NCI-H1105 treated with DMSO at 0.1 percent for 48 hours (cell line): ENCODE results near the gene KIF21B.
A peak's percentile ranks its signal among the peaks of the same experiment; 100 is the strongest.

Source experiments
- DNase-seq: peaks from one replicate; lab custom pipeline; 2025; lab: John Stamatoyannopoulos, UW

KIF21B gene

GRCh38 chr1:201019321-201019977, 4.1 kb downstream of the KIF21B start:
- no peak for DNase-seq

GRCh38 chr1:201017828-201018163, 5.7 kb downstream of the KIF21B start:
- DNase-seq = no peak

DNA sequence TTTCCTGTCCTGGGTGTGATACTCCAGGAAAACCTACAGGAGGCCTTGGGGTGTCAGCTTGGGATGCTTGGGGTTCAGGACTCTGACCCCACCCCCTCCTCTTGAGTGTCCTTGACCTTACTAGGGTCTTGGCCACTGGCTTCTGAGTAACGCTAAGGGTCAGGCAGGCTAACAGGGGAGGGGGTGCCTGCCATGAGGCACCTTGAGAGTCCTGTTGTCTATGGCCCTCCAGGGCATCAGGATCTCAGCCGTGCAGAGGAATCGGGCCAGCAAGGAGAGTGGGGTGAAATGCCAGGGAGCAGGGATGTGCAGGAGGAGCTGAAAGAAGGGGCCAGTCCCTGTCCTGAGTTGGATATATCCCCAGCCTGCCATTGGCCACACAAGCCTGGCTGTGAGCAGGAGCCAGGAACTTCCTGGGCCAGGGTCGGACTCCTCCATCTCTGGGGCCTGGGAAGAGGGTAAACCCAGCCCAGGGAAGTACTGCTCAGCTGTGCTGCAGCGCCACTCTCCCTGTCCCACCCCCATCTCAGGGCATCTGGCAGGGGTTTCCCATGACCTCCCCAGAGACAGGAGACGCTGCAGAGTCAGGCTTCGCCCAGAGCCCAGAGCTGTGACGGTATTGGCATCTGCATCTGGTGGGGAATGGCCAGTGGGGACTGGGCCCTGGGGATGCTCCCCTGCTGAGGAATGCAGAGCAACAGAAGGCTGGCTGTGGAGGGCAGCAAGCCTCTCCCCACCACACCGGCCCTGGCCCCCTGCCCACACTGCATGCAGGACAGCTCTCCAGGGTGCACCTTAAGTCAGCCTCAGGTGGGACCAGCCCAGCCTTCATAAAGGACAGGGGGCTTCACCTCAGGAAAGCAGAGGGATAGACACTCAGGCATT, 6.3 kb downstream of the KIF21B start:
- no peak for DNase-seq

DNA sequence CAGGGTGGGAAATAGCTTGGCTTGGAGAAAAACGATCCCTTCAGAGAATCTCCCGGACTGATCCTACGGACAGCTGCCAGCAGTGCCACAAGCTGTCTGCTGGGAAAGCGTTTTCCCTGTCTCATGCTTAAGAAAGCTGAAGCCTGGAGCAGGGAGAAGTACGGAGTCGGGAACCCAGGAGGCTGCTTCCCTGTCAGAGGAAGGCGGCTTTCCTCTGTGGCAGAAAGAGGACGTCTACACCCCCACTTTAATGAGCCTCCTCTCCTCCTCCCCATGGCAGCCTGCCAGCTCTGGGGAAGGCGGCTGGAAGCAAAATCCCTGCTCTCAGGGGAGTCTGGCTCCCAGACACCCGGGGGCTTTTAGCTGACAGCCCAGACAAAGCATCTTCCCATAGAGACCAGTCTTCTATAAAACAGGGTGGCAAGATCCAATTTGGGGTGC, 7.3 kb downstream of the KIF21B start:
- peak; percentile 82 for DNase-seq

DNA sequence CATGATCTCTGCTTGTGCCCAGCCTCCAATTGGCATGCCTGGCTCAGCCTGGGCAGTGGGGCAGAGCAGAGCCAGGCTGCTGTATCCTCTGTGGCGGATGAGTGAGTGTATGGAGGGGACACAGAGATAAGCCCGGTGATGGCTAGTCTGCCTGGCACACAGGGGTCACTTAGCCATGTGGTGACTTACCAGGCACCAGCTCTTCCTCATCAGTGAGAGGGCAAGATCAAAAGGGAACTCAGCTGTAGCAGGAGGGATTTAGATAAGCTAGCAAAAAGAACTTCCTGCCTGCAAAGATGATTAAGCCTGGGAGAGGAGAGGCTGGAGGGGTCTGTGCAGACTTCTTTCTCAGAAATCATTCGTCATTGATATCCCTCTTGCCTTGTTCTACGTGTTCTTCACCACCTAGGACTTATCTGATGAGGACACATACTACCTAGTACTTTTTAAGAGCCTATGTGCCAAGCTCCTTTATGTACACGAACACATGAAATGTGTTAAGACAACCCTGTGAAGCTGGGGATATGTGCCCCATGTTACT, 7.9 kb downstream of the KIF21B start:
- no peak for DNase-seq

DNA sequence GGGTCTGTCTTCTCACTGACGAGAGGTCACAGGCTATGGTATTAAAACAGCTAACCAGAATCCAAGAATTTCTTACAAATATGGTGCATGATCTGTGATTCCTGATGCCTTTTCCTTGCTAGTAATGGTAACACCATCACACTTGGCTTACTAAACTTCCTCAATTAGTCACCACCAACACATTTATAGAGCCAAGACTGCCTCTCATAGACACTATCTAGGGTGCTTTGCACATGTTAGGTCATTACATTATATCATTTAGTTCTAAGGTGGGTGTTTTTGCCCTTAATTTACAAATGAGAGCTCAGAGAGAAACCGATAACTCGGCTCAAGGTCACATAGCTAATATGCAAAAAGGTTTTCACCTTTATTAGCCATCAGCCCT, 8.7 kb downstream of the KIF21B start:
- DNase-seq = no peak

DNA sequence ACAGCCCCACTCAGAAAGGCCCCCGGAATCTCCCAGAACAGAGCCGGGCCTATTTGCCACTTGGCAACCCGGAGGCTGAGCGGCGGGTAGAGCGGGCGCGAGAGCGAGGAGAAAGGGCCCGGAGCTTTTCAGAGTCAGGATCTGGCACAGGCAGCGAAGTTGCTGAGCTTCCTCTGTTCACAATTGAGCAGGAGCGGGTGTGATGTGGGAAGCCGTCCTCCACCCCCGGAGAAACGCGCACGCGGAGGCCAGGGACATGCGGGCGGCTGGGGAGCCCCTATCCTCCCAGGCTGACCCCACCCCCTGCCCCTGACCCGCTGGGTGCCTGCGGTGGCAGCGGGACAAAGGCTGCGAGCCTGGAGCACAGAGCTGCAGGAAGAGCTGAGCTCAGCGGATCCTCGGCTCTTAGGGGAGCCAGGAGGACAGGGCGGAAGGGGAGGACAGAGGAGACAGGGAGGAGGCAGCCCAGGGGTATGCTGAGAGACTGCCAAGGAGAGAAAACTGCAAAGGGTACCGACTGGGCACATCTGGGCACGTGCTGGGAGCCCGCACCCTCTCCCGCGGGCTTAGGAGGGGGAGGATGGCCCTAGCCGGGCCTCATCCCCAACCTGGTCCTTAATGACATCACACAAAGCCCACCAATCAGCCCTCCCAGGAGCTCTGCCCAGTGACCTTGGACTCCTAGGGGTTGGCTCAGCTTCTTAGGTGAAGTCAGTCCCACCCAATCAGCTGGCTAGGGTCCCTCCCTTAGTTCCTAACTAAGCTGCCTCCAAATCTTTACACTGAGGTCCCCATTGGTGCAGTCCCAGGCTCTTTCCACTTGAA, 9.3 kb downstream of the KIF21B start:
- DNase-seq = no peak

DNA sequence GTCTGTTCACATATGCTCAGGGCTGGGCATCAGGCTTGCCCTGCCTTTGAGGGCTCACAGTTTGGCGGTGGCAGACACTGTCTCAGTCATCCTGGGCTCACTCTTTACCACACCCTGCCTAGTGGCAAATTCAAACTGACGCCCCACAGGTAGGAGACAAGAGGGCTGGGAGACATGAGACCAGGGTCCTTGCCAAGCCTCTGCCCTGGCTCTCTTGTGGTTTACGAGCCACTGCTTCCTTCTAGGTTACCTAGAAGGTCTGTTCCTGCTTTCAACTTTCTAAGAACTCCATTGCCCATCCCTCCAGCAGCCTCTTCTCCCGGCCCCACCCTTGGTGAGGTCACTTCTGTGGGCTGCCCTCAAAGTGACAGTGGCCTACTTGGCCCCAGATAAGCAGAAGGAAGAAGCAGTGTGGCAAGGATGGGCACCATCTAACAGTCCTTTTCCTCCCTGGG, 10.5 kb downstream of the KIF21B start:
- no peak for DNase-seq

GRCh38 chr1:201011616-201012015, 11.9 kb downstream of the KIF21B start:
- DNase-seq = peak; percentile 82

DNA sequence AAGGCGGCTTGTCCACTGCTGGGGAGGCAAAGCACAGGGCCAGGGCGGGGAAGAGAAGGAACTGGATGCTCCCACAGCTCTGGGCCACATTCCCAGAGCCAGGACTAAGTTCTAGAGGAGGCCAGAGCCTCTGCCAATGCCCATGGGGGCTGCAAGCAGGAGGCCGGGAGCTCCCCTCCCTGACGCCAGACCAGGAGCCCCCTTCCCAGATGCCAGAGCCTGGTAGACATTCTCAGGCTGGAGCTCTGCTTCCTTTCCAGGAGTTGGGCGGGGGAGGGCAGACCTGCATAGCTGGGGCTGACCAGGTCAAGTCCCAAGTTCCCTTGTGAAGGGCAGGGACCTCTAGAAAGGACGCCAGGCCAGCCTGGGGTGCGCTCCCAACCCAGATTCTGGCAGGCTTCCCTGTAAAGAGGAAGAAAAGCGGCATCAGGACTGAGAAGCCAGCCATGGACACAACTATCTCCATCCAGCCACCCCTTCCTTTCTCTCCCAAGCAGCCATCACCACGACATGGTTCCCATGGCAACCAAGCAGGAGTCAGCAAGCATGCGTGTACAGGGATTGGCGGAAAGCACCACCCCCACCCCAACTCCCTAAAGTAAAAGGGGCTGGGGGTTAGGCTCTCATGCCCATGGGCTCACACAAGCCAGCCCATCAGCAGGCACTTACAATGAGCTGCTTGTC, 13.4 kb downstream of the KIF21B start:
- peak; percentile 8 for DNase-seq

DNA sequence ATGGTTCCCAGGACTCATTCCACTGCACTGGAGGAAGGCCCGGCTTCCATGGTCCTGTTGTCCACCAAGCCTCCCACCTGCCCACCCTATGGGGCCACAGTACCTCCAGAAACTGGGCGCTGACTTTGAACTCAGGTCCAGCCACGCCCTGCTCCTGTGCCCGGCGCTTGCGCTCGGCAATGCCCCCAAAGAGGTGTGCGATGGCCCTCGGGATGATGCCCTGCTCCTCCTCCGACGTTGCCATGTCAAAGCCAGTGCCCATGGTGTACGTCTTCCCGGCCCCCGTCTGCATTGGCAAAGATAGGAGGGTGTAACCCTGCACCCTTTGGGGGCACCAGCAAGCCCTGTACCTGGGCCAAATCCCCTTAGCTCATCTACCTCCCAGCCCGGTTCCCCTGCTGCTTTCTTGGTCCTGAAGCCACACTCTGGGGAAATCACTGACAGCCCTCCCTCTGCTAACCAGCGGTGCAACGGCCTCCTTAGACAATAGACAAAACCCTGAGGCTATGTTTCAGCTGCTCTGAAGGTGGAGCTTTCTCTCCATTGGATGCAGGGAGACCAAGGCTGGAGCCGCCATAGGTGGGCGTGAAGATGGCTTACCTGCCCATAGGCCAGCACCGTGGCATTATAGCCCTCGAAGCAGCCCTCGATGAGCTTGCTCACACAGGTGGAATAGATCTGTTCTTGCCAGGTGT, 14.7 kb downstream of the KIF21B start:
- no peak for DNase-seq

GRCh38 chr1:201007481-201007880, 16.0 kb downstream of the KIF21B start:
- DNase-seq = no peak

- DNase-seq = no peak
These were observed 17.1 kb downstream of the KIF21B start for GRCh38 chr1:201006450-201006849.

DNA sequence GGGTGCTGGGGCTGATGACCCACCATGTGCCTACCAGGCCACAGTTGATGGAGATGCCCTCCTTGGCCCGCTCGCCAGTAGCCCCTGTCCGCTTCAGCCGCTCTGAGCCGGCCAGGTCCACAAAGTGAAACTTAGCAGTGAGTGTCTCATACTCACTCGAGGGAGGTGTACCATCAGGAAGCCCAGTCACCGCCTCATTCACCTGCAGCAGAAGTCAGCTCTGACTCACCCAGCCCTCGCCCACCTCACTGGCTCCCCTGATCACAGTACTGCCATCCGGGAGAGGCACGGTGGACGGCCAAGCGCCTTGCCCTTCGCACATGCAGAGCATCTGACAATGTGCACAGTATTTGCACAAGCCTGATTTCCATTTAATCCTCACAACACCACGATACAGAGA, 18.8 kb downstream of the KIF21B start:
- DNase-seq = no peak

DNA sequence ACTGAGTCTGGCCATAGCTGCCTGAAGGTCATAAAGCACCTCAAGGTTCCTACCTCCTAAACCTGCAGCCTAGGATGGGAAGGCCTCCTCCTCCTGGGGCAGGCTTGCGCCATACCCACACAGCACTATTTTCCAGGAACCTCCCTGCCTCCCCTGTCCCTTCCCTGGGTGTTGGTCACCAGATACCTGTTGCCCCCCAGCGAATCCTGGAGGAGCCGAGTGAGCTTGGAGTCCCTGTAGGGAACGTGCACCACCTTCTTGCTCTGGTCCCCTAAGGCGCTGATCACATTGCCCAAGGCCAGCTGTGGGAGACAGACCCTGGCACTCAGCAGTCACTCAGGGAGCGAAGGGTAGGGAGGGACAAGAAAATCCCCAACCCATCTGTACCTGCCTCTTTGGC, 19.4 kb downstream of the KIF21B start:
- DNase-seq = no peak

GRCh38 chr1:201002510-201002909, 21.0 kb downstream of the KIF21B start:
- DNase-seq = no peak

GRCh38 chr1:201001962-201002361, 21.6 kb downstream of the KIF21B start:
- no peak for DNase-seq

DNA sequence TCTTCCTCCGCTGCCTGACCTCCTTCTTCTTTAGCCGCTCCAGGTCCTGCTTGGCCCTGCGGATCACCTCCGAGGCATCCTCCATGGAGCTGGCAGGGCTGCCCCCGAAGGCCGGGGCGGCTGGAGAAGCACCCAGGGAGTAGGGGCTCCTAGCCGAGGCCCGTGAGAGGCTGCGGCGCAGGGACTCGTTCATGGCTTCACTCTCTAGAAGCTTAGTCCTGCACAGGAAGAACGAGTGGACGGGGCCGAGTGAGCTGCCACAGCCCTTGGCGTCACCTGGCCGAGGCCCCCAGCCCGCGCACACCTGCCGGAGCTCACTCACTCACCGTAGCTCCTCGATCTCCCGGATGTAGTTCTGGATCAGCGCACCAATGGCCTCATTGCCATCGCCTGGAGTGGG, 23.1 kb downstream of the KIF21B start:
- no peak for DNase-seq

GRCh38 chr1:200999667-201000066, 23.8 kb downstream of the KIF21B start:
- DNase-seq = no peak

- DNase-seq = no peak
These were observed 25.2 kb downstream of the KIF21B start for GRCh38 chr1:200998323-200998722.

DNA sequence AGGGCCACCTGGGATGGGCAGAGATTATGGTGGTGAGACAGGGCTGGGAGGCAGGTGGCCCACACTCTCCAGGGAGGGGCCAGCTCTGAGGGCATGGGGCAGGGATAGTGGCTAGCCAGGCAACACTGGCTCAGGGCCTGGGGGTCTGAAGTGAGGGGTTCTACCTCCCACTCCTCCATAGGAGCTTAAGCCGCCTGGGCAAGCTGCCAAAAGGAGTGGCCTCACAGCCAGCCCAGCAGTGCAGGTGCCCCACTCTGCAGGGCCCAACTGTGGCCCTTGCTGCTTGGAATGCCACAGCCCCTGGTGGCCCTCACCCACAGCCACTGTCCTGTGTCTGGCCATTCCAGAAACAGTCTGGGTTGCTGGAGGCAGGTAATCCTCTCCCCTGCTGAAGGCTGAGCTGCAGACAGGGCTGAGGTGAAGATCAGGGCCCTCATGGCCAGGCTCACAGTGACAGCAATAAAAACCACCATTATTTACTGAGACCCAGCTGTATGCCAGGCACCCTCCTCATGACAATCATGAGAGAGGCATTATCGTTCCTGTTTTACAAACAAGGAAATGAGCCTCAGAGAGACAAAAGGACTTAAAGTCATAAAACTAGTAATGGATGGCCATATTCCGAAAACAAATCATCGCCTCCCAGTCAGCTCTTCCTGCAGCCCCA, 31.0 kb downstream of the KIF21B start:
- DNase-seq = peak; percentile 12
